BLaER1 (cell line): Measurements from ENCODE around the gene TNNT3.

Experiments
- H3K27ac ChIP-seq: shearing (Covaris generic); formaldehyde crosslinking; 2 replicates; pipeline ENCODE4 v1.8.1; 2022
- H3K27me3 ChIP-seq: shearing (Covaris generic); formaldehyde crosslinking; 2 replicates; pipeline ENCODE4 v1.8.1; 2022
- H3K36me3 ChIP-seq: shearing (Covaris generic); formaldehyde crosslinking; 2 replicates; pipeline ENCODE4 v1.8.1; 2022
- H3K4me1 ChIP-seq: shearing (Covaris generic); formaldehyde crosslinking; 2 replicates; pipeline ENCODE4 v1.8.1; 2022
- H3K4me2 ChIP-seq: shearing (Covaris generic); formaldehyde crosslinking; 2 replicates; pipeline ENCODE4 v1.8.1; 2022
- H3K4me3 ChIP-seq: shearing (Covaris generic); formaldehyde crosslinking; 2 replicates; pipeline ENCODE4 v1.8.1; 2022
- H3K9ac ChIP-seq: shearing (Covaris generic); formaldehyde crosslinking; 2 replicates; pipeline ENCODE4 v1.8.1; 2022
- H3K9me3 ChIP-seq: shearing (Covaris generic); formaldehyde crosslinking; 2 replicates; pipeline ENCODE4 v1.8.1; 2022
- H4K20me1 ChIP-seq: shearing (Covaris generic); formaldehyde crosslinking; 2 replicates; pipeline ENCODE4 v1.8.1; 2022
- Cebpa-rat ChIP-seq: shearing (Covaris generic); IDR thresholded peaks from 2 replicates; pipeline ENCODE4 v1.8.1; 2022

Gene TNNT3

DNA sequence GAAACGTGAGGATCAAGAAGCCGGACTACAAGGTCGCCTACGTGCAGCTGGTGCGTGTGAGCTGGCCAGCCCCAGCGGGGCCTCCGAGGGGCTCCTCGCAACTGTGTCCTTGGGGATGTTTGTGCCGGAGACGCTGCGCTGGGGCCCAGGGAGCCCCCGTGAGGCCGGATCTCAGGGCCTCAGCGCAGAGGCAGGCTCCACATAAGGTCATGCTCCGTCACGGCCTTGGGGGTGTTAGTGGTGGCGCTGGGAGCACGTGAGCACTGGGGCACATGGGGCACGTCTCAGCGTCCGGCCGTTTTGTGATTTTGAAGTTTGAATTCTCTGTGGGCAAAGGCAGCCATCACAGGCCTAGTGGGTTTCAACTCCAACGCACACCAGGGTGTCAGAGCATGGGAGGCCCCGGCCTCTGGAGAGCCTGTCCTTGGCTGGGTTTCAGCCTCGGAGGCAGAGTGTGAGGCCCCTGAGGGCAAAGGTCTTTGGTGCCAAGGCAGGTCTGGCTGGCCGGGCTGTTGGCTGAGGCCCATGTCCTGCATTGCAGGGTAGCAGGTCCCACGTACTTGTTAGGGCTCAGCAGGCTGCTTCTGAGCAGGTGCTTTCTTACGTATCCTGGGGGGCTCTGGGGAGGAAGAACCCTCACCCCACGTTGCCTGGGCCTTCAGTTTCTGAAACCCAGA, 33.4 kb downstream of the TNNT3 start:
- Histone ChIP-seq H3K27me3 (no peaks in the 10 kb centered on the region), H3K27ac (no peak overlapping the region), H3K4me2 (no peak overlapping the region), H3K9ac (no peak overlapping the region), H4K20me1 (no peaks in the 10 kb centered on the region), H3K9me3 (no peaks in the 10 kb centered on the region), H3K4me1 (no peaks in the 10 kb centered on the region), H3K36me3 (no peaks in the 10 kb centered on the region), H3K4me3 (no peak overlapping the region)
- no peak for TF ChIP-seq Cebpa-rat

- H3K27ac ChIP-seq, result no peak overlapping the region
- no peaks in the 10 kb centered on the region for H3K36me3 ChIP-seq
- H3K4me3 ChIP-seq, result no peak overlapping the region
- H3K9me3 ChIP-seq, result no peaks in the 10 kb centered on the region
- no peaks in the 10 kb centered on the region for H3K27me3 ChIP-seq
- no peaks in the 10 kb centered on the region for H4K20me1 ChIP-seq
- H3K4me1 ChIP-seq, result no peaks in the 10 kb centered on the region
- TF ChIP-seq Cebpa-rat, result no peak
- no peak overlapping the region for H3K9ac ChIP-seq
- H3K4me2 ChIP-seq, result no peak overlapping the region
Observed at GRCh38 chr11:1953489-1954266, 34.2 kb downstream of the TNNT3 start.

- H3K36me3 ChIP-seq, result no peaks in the 10 kb centered on the region
- no peaks in the 10 kb centered on the region for H3K9me3 ChIP-seq
- no peak overlapping the region for H3K4me3 ChIP-seq
- TF ChIP-seq Cebpa-rat, result no peak
- no peak overlapping the region for H3K4me2 ChIP-seq
- H3K27ac ChIP-seq, result no peak overlapping the region
- H3K27me3 ChIP-seq, result no peaks in the 10 kb centered on the region
- H3K4me1 ChIP-seq, result no peaks in the 10 kb centered on the region
- H4K20me1 ChIP-seq, result no peaks in the 10 kb centered on the region
- no peak overlapping the region for H3K9ac ChIP-seq
Observed at GRCh38 chr11:1958367-1958766, 38.9 kb downstream of the TNNT3 start.

DNA sequence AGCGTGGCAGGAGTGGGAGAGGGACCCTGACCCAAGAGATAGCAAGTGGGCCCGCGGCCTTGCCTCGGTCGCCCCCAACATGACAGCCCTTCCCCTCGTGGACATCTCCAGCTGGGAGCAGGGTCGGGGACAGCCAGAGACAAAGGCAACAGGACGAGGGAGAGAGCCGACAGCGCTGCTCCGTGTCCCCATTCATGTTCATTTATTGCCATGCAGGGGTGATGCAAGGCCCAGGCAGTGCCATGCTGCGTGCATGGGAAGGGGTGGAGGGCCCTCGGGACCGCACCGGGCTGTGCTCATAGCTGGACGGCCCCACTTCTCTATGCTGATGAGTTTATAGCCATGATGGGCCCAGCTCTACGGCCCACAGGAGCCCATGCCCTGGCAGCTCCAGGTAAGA, 40.3 kb downstream of the TNNT3 start:
- Histone ChIP-seq H3K36me3 (no peaks in the 10 kb centered on the region), H3K27ac (no peak overlapping the region), H3K9me3 (no peaks in the 10 kb centered on the region), H3K4me3 (no peak overlapping the region), H3K9ac (no peak overlapping the region), H3K27me3 (no peaks in the 10 kb centered on the region), H4K20me1 (no peaks in the 10 kb centered on the region), H3K4me1 (no peaks in the 10 kb centered on the region), H3K4me2 (no peak overlapping the region)
- no peak for TF ChIP-seq Cebpa-rat

DNA sequence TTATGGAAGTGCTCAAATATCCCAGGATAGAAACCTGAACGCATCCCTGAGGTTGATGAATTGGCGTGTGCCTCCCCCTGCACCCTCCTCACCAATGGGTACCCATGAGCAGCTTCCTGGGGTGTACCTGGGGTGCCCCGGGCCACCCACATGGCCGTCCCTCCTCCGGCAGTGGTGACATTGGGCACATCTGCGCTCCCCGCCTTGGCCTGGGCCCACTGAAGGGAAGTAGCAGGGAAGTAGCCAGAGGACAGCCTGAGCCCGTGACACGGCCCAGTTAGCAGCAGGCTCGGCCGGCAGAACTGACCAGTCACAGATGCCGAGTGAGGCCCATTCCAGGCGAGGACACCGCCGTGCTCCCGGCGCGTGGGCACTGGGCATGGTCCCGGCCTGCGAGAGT, 44.4 kb downstream of the TNNT3 start:
- no peak overlapping the region for H3K27ac ChIP-seq
- no peaks in the 10 kb centered on the region for H3K27me3 ChIP-seq
- H3K4me3 ChIP-seq, result no peak overlapping the region
- H3K9ac ChIP-seq, result no peak overlapping the region
- no peaks in the 10 kb centered on the region for H3K36me3 ChIP-seq
- no peaks in the 10 kb centered on the region for H3K4me1 ChIP-seq
- H3K4me2 ChIP-seq, result no peak overlapping the region
- no peaks in the 10 kb centered on the region for H4K20me1 ChIP-seq
- no peak for TF ChIP-seq Cebpa-rat
- H3K9me3 ChIP-seq, result no peaks in the 10 kb centered on the region

GRCh38 chr11:1964348-1964747, 44.8 kb downstream of the TNNT3 start:
- Histone ChIP-seq H3K4me1 (no peaks in the 10 kb centered on the region), H3K4me3 (no peak overlapping the region), H3K27me3 (no peaks in the 10 kb centered on the region), H3K36me3 (no peaks in the 10 kb centered on the region), H3K9ac (no peak overlapping the region), H3K9me3 (no peaks in the 10 kb centered on the region), H3K27ac (no peak overlapping the region), H3K4me2 (no peak overlapping the region), H4K20me1 (no peaks in the 10 kb centered on the region)
- TF ChIP-seq Cebpa-rat, result no peak

DNA sequence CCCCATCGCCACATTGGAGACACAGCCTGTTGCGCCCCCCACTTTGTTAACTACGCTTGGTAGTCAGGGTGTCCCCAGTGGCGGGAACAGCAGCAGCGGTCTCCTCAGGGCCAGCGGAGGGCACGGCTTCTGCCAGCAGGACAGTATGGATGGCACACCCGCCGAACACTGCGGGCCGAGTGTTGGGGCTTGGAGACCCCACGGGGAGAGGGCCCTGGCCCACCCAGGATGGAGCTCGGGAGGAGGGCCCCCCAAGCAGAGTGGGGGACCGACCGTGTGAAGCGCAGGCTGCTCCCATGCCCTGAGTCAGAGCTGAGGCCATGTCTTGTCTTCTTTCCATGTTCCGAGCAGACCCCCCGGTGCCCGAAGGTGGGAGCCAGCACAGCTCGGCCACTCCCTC, 45.5 kb downstream of the TNNT3 start:
- no peaks in the 10 kb centered on the region for H3K36me3 ChIP-seq
- TF ChIP-seq Cebpa-rat, result no peak
- H3K27ac ChIP-seq, result no peak overlapping the region
- H3K9me3 ChIP-seq, result no peaks in the 10 kb centered on the region
- no peak overlapping the region for H3K4me2 ChIP-seq
- H4K20me1 ChIP-seq, result no peaks in the 10 kb centered on the region
- no peak overlapping the region for H3K9ac ChIP-seq
- H3K4me3 ChIP-seq, result no peak overlapping the region
- no peaks in the 10 kb centered on the region for H3K27me3 ChIP-seq
- no peaks in the 10 kb centered on the region for H3K4me1 ChIP-seq

- Histone ChIP-seq H3K9me3 (no peaks in the 10 kb centered on the region), H3K36me3 (no peaks in the 10 kb centered on the region), H3K27me3 (no peaks in the 10 kb centered on the region), H3K27ac (no peak overlapping the region), H3K4me2 (no peak overlapping the region), H3K9ac (no peak overlapping the region), H3K4me3 (no peak overlapping the region), H4K20me1 (no peaks in the 10 kb centered on the region), H3K4me1 (no peaks in the 10 kb centered on the region)
- no peak for TF ChIP-seq Cebpa-rat
Observed at GRCh38 chr11:1966531-1966930, 47.0 kb downstream of the TNNT3 start.

GRCh38 chr11:1967641-1968225, 48.2 kb downstream of the TNNT3 start:
- Histone ChIP-seq H3K27me3 (no peaks in the 10 kb centered on the region), H3K4me2 (no peak overlapping the region), H3K4me3 (no peak overlapping the region), H3K27ac (no peak overlapping the region), H3K36me3 (no peaks in the 10 kb centered on the region), H3K9ac (no peak overlapping the region), H4K20me1 (no peaks in the 10 kb centered on the region), H3K9me3 (no peaks in the 10 kb centered on the region), H3K4me1 (no peaks in the 10 kb centered on the region)
- no peak for TF ChIP-seq Cebpa-rat

GRCh38 chr11:1968454-1969002, 49.0 kb downstream of the TNNT3 start:
- Histone ChIP-seq H3K4me2 (no peak overlapping the region), H3K9ac (no peak overlapping the region), H3K9me3 (no peaks in the 10 kb centered on the region), H3K4me3 (no peak overlapping the region), H3K36me3 (no peaks in the 10 kb centered on the region), H3K27me3 (no peaks in the 10 kb centered on the region), H3K27ac (no peak overlapping the region), H4K20me1 (no peaks in the 10 kb centered on the region), H3K4me1 (no peaks in the 10 kb centered on the region)
- no peak for TF ChIP-seq Cebpa-rat
